Raji (cell line): ENCODE data around the gene CAB39.

Source experiments
- POLR2A ChIP-seq: IDR thresholded peaks from 2 replicates; pipeline ENCODE4 v1.6.1; 2011; ENCODE audit warnings: low read depth, low read length, control low read depth; ENCODE audit not compliant: insufficient read depth

The CAB39 gene

GRCh38 chr2:230869914-230870543 lies 157.4 kb downstream of the CAB39 start:
- no peak for TF ChIP-seq POLR2A
